OCI-LY3 (cell line): ENCODE data around the gene EPHB3.

Source experiments
- CTCF ChIP-seq: fragments of 200-600, 300-600 bp; sonication (generic); IDR thresholded peaks from 2 replicates; pipeline ENCODE4 v1.5.1; 2014; ENCODE audit warnings: antibody characterized with exemption, low read length, low read depth
- EZH2phosphoT487 ChIP-seq: fragments of 200-600 bp; shearing (Covaris generic); IDR thresholded peaks from 2 replicates; pipeline ENCODE4 v1.6.1; 2018; ENCODE audit warnings: antibody characterized with exemption, mixed run types, low read depth

- no peak for TF ChIP-seq CTCF
- no peak for TF ChIP-seq EZH2phosphoT487
Measured at GRCh38 chr3:184541886-184542562, 19.6 kb upstream of the EPHB3 start.
